K562 (cell line): Measurements from ENCODE around the gene ARMH1. TPM values are rescaled to one million over a fixed set of nuclear protein-coding genes. Genes with fewer than 3 reads are reported as not detected.

Source experiments
- CCNT2 ChIP-seq: IDR thresholded peaks from 2 replicates; pipeline ENCODE4 v1.6.1; 2011; ENCODE audit warnings: borderline replicate concordance, low read depth, mild to moderate bottlenecking, moderate library complexity, mixed read lengths, low read length; ENCODE audit not compliant: insufficient read length; ENCODE audit errors: extremely low read depth
- KLF10 ChIP-seq: fragments of 250-450 bp; sonication (Bioruptor Pico); IDR thresholded peaks from 2 replicates; pipeline ENCODE4 v1.6.1; 2021; ENCODE audit warnings: matching md5 sums
- MEF2D ChIP-seq: conservative IDR thresholded peaks from 2 replicates; pipeline ENCODE4 v1.6.1; 2016; ENCODE audit warnings: low read depth, missing genetic modification characterization, missing compliant biosample characterization
- RCOR1 ChIP-seq, 2 experiments: IDR thresholded peaks; 2 replicates each; pipeline ENCODE4 v1.6.1; 2012; ENCODE audit warnings: low read depth in 2 of 2, low read length in 2 of 2, borderline replicate concordance in 1 of 2, improper control_type of control experiment in 1 of 2
- SLC30A9 ChIP-seq: fragments of 250-450 bp; sonication (Bioruptor Pico); IDR thresholded peaks from 2 replicates; pipeline ENCODE4 v1.8.0; 2022; ENCODE audit warnings: mild to moderate bottlenecking, moderate library complexity
- SMARCE1 ChIP-seq: fragments of 450-650 bp; IDR thresholded peaks from 2 replicates; pipeline ENCODE4 v1.7.1; 2016; ENCODE audit warnings: mild to moderate bottlenecking
- ZNF175 ChIP-seq: fragments of 200-800 bp; sonication (Bioruptor generic); IDR thresholded peaks from 2 replicates; pipeline ENCODE4 v1.6.1; 2016; ENCODE audit warnings: low read depth, mild to moderate bottlenecking, missing genetic modification characterization, missing compliant biosample characterization
- ZSCAN29 ChIP-seq: fragments of 450-650 bp; IDR thresholded peaks from 2 replicates; pipeline ENCODE4 v1.6.1; 2017
- polyA plus RNA-seq, 8 experiments: library from polyadenylated mRNA; depleted of rRNA in 4 of 8; stranded (reverse) in 5 of 8; unstranded in 3 of 8; fragments of >200 nt; fragmentation: Nextera tagmentation in 2 of 8; fragmentation: Illumina TruSeq in 1 of 8; extraction: Ambion mirVana in 2 of 8; extraction: Trizol in 1 of 8; gene quantifications; 2 replicates each; pipeline versions ENCODE4 v1.2.1 to v1.2.3, GENCODE V29; 2011 to 2014; ENCODE audit warnings: inconsistent platforms in 1 of 8, missing spikeins in 1 of 8
- total RNA-seq, 7 experiments: library from RNA; depleted of rRNA in 6 of 7; stranded (reverse); fragments of >200 nt in 6 of 7; fragmentation: Illumina TruSeq in 2 of 7; extraction: Trizol in 2 of 7; gene quantifications; 2 replicates each; pipeline versions ENCODE4 v1.2.1 to v1.2.3, GENCODE V29; 2011 to 2021; ENCODE audit warnings: low replicate concordance in 1 of 7
- TF ChIP-seq, protein P1 (sequence below): fragments of 250-450 bp; sonication (Bioruptor Pico); IDR thresholded peaks from 2 replicates; pipeline ENCODE4 v1.4.0; 2020; ENCODE audit warnings: mild to moderate bottlenecking, moderate library complexity, borderline replicate concordance
- TF ChIP-seq, protein P2 (sequence below): fragments of 250-450 bp; sonication (Bioruptor Pico); IDR thresholded peaks from 2 replicates; pipeline ENCODE4 v1.4.0; 2020; ENCODE audit warnings: mild to moderate bottlenecking, moderate library complexity
- TF ChIP-seq, protein P3 (sequence below): fragments of 450-650 bp; formaldehyde crosslinking; IDR thresholded peaks from 2 replicates; pipeline ENCODE4 v1.4.0; 2020; ENCODE audit warnings: mild to moderate bottlenecking, moderate library complexity
- TF ChIP-seq, protein P4 (sequence below): fragments of 250-450 bp; sonication (Bioruptor Pico); IDR thresholded peaks from 2 replicates; pipeline ENCODE4 v1.5.0; 2022; ENCODE audit warnings: mild to moderate bottlenecking
- TF ChIP-seq, protein P5 (sequence below): fragments of 250-450 bp; sonication (Bioruptor Pico); IDR thresholded peaks from 2 replicates; pipeline ENCODE4 v1.8.0; 2021; ENCODE audit warnings: moderate library complexity, mild to moderate bottlenecking, inconsistent platforms

The ARMH1 gene
- total and polyA plus RNA-seq, 9 of the 15 experiments (the other 6 are each of a cell fraction or from before 2014, with no cell fraction given), result 0.41 TPM; not detected in 8

DNA sequence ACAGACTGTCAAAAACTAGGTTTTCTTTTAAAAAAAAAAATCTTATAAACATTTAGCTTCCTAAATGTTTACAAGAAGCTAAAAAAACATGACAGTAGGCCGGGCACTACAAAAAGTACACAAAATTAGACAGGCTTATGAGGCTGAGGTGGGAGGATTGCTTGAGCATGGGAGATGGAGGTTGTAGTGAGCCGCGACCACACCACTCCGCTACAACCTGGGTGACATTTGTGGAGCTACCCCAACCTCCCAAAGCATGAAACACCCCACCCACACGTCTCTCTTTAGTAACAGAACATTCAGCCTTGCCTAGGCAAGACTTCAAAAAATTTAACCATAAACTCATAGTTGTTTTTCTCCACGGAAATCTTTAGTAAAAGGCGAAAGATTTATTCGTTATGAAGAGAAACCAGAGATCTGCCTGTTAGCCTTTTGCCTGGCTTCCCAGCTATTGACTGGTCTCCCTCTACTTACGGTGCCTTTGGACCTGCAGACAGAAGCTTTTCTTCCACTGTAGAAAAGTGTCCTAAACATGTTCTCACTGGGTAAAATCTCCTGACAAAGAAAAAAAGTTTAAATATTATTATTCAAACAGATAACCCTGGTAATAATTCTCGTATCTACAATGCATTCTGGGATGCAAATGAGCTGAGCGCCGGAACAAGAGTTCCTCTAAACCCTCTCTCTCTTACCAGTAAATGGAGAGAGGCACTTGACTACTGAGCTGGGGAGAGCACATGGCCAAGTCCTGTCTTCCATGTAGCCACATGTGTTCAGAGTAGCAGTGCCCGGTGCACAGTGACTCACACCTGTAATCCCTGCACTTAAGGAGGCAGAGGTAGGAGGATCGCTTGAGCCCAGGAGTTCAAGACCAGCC is 47.2 kb downstream of the ARMH1 start (continued):
- TF ChIP-seq RCOR1 (IDR thresholded peaks at IDR 0.05; ENCODE audit: borderline replicate concordance in 1 of 2, low read depth in 2 of 2, low read length in 2 of 2), result peak; percentile 88 to 90; a peak in 3 of 4 replicates
- TF ChIP-seq SMARCE1, result peak; percentile 17
- TF ChIP-seq MEF2D (tag), result peak; percentile 77
- TF ChIP-seq, protein P1, sequence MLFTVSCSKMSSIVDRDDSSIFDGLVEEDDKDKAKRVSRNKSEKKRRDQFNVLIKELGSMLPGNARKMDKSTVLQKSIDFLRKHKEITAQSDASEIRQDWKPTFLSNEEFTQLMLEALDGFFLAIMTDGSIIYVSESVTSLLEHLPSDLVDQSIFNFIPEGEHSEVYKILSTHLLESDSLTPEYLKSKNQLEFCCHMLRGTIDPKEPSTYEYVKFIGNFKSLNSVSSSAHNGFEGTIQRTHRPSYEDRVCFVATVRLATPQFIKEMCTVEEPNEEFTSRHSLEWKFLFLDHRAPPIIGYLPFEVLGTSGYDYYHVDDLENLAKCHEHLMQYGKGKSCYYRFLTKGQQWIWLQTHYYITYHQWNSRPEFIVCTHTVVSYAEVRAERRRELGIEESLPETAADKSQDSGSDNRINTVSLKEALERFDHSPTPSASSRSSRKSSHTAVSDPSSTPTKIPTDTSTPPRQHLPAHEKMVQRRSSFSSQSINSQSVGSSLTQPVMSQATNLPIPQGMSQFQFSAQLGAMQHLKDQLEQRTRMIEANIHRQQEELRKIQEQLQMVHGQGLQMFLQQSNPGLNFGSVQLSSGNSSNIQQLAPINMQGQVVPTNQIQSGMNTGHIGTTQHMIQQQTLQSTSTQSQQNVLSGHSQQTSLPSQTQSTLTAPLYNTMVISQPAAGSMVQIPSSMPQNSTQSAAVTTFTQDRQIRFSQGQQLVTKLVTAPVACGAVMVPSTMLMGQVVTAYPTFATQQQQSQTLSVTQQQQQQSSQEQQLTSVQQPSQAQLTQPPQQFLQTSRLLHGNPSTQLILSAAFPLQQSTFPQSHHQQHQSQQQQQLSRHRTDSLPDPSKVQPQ (CRISPR knock-in tag), result no peak
- TF ChIP-seq KLF10 (CRISPR knock-in tag), result peak; percentile 99
- TF ChIP-seq, protein P2, sequence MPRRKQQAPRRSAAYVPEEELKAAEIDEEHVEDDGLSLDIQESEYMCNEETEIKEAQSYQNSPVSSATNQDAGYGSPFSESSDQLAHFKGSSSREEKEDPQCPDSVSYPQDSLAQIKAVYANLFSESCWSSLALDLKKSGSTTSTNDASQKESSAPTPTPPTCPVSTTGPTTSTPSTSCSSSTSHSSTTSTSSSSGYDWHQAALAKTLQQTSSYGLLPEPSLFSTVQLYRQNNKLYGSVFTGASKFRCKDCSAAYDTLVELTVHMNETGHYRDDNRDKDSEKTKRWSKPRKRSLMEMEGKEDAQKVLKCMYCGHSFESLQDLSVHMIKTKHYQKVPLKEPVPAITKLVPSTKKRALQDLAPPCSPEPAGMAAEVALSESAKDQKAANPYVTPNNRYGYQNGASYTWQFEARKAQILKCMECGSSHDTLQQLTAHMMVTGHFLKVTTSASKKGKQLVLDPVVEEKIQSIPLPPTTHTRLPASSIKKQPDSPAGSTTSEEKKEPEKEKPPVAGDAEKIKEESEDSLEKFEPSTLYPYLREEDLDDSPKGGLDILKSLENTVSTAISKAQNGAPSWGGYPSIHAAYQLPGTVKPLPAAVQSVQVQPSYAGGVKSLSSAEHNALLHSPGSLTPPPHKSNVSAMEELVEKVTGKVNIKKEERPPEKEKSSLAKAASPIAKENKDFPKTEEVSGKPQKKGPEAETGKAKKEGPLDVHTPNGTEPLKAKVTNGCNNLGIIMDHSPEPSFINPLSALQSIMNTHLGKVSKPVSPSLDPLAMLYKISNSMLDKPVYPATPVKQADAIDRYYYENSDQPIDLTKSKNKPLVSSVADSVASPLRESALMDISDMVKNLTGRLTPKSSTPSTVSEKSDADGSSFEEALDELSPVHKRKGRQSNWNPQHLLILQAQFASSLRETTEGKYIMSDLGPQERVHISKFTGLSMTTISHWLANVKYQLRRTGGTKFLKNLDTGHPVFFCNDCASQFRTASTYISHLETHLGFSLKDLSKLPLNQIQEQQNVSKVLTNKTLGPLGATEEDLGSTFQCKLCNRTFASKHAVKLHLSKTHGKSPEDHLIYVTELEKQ (CRISPR knock-in tag), result peak; percentile 33; the same call in 1 of the 2 replicates
- TF ChIP-seq, protein P3, sequence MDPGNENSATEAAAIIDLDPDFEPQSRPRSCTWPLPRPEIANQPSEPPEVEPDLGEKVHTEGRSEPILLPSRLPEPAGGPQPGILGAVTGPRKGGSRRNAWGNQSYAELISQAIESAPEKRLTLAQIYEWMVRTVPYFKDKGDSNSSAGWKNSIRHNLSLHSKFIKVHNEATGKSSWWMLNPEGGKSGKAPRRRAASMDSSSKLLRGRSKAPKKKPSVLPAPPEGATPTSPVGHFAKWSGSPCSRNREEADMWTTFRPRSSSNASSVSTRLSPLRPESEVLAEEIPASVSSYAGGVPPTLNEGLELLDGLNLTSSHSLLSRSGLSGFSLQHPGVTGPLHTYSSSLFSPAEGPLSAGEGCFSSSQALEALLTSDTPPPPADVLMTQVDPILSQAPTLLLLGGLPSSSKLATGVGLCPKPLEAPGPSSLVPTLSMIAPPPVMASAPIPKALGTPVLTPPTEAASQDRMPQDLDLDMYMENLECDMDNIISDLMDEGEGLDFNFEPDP (CRISPR knock-in tag), result peak; percentile 98
- TF ChIP-seq, protein P4, sequence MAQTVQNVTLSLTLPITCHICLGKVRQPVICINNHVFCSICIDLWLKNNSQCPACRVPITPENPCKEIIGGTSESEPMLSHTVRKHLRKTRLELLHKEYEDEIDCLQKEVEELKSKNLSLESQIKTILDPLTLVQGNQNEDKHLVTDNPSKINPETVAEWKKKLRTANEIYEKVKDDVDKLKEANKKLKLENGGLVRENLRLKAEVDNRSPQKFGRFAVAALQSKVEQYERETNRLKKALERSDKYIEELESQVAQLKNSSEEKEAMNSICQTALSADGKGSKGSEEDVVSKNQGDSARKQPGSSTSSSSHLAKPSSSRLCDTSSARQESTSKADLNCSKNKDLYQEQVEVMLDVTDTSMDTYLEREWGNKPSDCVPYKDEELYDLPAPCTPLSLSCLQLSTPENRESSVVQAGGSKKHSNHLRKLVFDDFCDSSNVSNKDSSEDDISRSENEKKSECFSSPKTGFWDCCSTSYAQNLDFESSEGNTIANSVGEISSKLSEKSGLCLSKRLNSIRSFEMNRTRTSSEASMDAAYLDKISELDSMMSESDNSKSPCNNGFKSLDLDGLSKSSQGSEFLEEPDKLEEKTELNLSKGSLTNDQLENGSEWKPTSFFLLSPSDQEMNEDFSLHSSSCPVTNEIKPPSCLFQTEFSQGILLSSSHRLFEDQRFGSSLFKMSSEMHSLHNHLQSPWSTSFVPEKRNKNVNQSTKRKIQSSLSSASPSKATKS, result peak; percentile 99
- TF ChIP-seq ZNF175, result peak; percentile 97
- TF ChIP-seq, protein P5, sequence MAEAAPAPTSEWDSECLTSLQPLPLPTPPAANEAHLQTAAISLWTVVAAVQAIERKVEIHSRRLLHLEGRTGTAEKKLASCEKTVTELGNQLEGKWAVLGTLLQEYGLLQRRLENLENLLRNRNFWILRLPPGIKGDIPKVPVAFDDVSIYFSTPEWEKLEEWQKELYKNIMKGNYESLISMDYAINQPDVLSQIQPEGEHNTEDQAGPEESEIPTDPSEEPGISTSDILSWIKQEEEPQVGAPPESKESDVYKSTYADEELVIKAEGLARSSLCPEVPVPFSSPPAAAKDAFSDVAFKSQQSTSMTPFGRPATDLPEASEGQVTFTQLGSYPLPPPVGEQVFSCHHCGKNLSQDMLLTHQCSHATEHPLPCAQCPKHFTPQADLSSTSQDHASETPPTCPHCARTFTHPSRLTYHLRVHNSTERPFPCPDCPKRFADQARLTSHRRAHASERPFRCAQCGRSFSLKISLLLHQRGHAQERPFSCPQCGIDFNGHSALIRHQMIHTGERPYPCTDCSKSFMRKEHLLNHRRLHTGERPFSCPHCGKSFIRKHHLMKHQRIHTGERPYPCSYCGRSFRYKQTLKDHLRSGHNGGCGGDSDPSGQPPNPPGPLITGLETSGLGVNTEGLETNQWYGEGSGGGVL (CRISPR knock-in tag), result peak; percentile 79
- peak; percentile 84; the same call in 1 of the 2 replicates for TF ChIP-seq SLC30A9 (CRISPR knock-in tag)
- TF ChIP-seq CCNT2, result peak; percentile 96
- TF ChIP-seq ZSCAN29, result peak; percentile 84; the same call in 1 of the 2 replicates
